Fibroblast of lung (primary cell): Measurements from ENCODE around the gene MYO5B. TPM values are rescaled to one million over a fixed set of nuclear protein-coding genes. Genes with fewer than 3 reads are reported as not detected.

ENCODE experiments used
- DNase-seq, 2 donors: peaks; one replicate each; pipeline versions ENCODE4 v3.0.0 to v3.0.0-alpha.2; 2010; ENCODE audit warnings: low read depth in 2 of 2
- H2AFZ ChIP-seq: 2 replicates; pipeline ENCODE4 v1.5.1; 2012; ENCODE audit warnings: low read length, control low read depth, inconsistent platforms
- H3K27ac ChIP-seq: 2 replicates; pipeline ENCODE4 v1.5.1; 2011; ENCODE audit warnings: low read length, control low read depth; ENCODE audit not compliant: insufficient read depth
- H3K27me3 ChIP-seq: 2 replicates; pipeline ENCODE4 v1.5.1; 2011; ENCODE audit warnings: mild to moderate bottlenecking, low read length; ENCODE audit not compliant: control insufficient read depth, insufficient read depth
- H3K36me3 ChIP-seq: 2 replicates; pipeline ENCODE4 v1.5.1; 2011; ENCODE audit warnings: low read length; ENCODE audit not compliant: control insufficient read depth, insufficient read depth
- H3K4me1 ChIP-seq: 2 replicates; pipeline ENCODE4 v1.5.1; 2011; ENCODE audit warnings: low read length; ENCODE audit not compliant: control insufficient read depth, insufficient read depth; ENCODE audit errors: extremely low read depth
- H3K4me2 ChIP-seq: 2 replicates; pipeline ENCODE4 v1.5.1; 2011; ENCODE audit warnings: low read length, control low read depth; ENCODE audit not compliant: insufficient read depth; ENCODE audit errors: extremely low read depth
- H3K4me3 ChIP-seq, 4 experiments: fragments of 200-600 bp in 1 of 4; sonication (generic) in 1 of 4; replicated peaks in 1 of 4; 2 replicates each; pipeline ENCODE4 v1.5.1; 2011 to 2016; ENCODE audit warnings: low read length in 4 of 4, low read depth in 3 of 4, mild to moderate bottlenecking in 3 of 4, control low read depth in 2 of 4, inconsistent platforms in 1 of 4, mixed read lengths in 1 of 4; ENCODE audit not compliant: insufficient read depth in 1 of 4; ENCODE audit errors: control extremely low read depth in 1 of 4
- H3K79me2 ChIP-seq: 2 replicates; pipeline ENCODE4 v1.5.1; 2012; ENCODE audit warnings: mild to moderate bottlenecking, low read length, inconsistent platforms; ENCODE audit not compliant: control insufficient read depth, insufficient read depth
- H3K9ac ChIP-seq: 2 replicates; pipeline ENCODE4 v1.5.1; 2011; ENCODE audit warnings: mild to moderate bottlenecking, low read length, control low read depth; ENCODE audit not compliant: insufficient read depth
- H3K9me3 ChIP-seq: 2 replicates; pipeline ENCODE4 v1.5.1; 2012; ENCODE audit warnings: low read depth, low read length; ENCODE audit not compliant: control insufficient read depth, insufficient read depth
- H4K20me1 ChIP-seq: 2 replicates; pipeline ENCODE4 v1.5.1; 2011; ENCODE audit warnings: low read length; ENCODE audit not compliant: control insufficient read depth, insufficient read depth; ENCODE audit errors: extremely low read depth
- EZH2 ChIP-seq: IDR thresholded peaks from 2 replicates; pipeline ENCODE4 v1.5.1; 2012; ENCODE audit warnings: low read length, control low read depth, mild to moderate bottlenecking; ENCODE audit errors: missing control alignments
- polyA plus RNA-seq, 2 donors: library from polyadenylated mRNA; depleted of rRNA in 1 of 2; stranded (reverse) in 1 of 2; unstranded in 1 of 2; fragments of >200 nt; gene quantifications; 2 replicates each; pipeline ENCODE4 v1.2.1, GENCODE V29; 2011 to 2012; ENCODE audit warnings: missing spikeins in 1 of 2
- total RNA-seq: library from RNA; depleted of rRNA; stranded (reverse); fragments of >200 nt; gene quantifications from 2 replicates; pipeline ENCODE4 v1.2.1, GENCODE V29; 2014
- TF ChIP-seq, protein P1 (sequence below), 2 donors: IDR thresholded peaks in 1 of 2; conservative IDR thresholded peaks in 1 of 2; 1 replicate in 1 of 2; 2 replicates in 1 of 2; pipeline ENCODE4 v1.5.1; 2011 to 2012; ENCODE audit warnings: low read length in 2 of 2, control low read depth in 1 of 2, inconsistent platforms in 1 of 2, low read depth in 1 of 2, mild to moderate bottlenecking in 1 of 2

MYO5B gene
- total and polyA plus RNA-seq, 2 donors (not counting 1 experiment from before 2014, with no cell fraction given), result under 0.01 to 0.06 TPM

DNA sequence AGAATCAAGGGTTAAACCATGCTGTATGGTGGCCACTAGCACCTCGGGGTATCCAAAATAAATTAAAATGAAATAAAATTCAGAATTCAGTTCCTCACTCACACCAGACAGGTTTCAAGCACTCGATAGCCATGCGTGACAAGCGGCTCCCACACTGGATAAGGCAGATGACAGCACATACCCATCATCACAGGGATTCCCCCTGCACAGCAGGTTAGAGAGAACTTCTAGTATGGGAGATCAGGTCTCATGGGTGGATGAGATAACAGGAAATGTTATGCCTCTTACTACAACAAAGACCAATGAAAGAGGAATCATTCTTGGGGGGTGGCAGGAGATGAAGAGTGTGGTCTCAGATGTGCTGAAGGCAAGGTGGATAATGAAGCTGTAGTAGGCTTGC is 259.7 kb downstream of the MYO5B start:
- H3K36me3 ChIP-seq, result no peaks in the 10 kb centered on the region
- DNase-seq, result no peak
- H3K27me3 ChIP-seq, result no peaks in the 10 kb centered on the region
- no peaks in the 10 kb centered on the region for H4K20me1 ChIP-seq
- H3K9ac ChIP-seq, result no peak overlapping the region
- no peaks in the 10 kb centered on the region for H3K79me2 ChIP-seq
- H3K9me3 ChIP-seq, result no peaks in the 10 kb centered on the region
- no peak overlapping the region for H3K4me2 ChIP-seq
- no peak overlapping the region for H3K4me3 ChIP-seq
- no peaks in the 10 kb centered on the region for H3K4me1 ChIP-seq
- TF ChIP-seq EZH2, result no peak
- TF ChIP-seq, protein P1, sequence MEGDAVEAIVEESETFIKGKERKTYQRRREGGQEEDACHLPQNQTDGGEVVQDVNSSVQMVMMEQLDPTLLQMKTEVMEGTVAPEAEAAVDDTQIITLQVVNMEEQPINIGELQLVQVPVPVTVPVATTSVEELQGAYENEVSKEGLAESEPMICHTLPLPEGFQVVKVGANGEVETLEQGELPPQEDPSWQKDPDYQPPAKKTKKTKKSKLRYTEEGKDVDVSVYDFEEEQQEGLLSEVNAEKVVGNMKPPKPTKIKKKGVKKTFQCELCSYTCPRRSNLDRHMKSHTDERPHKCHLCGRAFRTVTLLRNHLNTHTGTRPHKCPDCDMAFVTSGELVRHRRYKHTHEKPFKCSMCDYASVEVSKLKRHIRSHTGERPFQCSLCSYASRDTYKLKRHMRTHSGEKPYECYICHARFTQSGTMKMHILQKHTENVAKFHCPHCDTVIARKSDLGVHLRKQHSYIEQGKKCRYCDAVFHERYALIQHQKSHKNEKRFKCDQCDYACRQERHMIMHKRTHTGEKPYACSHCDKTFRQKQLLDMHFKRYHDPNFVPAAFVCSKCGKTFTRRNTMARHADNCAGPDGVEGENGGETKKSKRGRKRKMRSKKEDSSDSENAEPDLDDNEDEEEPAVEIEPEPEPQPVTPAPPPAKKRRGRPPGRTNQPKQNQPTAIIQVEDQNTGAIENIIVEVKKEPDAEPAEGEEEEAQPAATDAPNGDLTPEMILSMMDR (conservative IDR thresholded peaks at IDR 0.05 in 1 of 2, IDR thresholded peaks at IDR 0.05 in 1 of 2; ENCODE audit: low read depth in 1 of 2, low read length in 2 of 2), result no peak
- H2AFZ ChIP-seq, result no peak overlapping the region
- no peak overlapping the region for H3K27ac ChIP-seq

DNA sequence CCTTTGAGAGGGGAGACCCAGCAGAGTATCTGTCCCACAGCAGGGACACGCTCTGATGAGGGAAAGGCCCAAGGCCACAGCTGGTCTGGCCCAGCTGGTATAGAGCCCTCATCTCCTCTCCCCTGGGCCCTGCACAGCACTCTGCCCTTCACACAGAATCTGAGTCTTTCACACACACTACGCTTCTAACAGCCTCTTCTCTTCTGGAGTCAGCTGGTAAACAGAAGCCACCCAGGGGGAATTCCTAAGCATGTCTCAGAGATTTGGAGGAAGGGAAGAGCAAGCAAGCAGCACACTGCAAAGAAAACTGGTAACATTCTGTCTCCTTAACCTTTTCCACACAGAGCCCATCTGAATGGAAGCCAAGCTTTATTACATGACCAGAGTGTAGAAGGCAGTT is 260.5 kb downstream of the MYO5B start:
- Histone ChIP-seq H3K9me3 (no peaks in the 10 kb centered on the region), H3K4me2 (no peak overlapping the region), H3K79me2 (no peaks in the 10 kb centered on the region), H3K4me3 (no peak overlapping the region), H3K27ac (no peak overlapping the region), H4K20me1 (no peaks in the 10 kb centered on the region), H3K36me3 (no peaks in the 10 kb centered on the region), H2AFZ (no peak overlapping the region), H3K4me1 (no peaks in the 10 kb centered on the region), H3K27me3 (no peaks in the 10 kb centered on the region), H3K9ac (no peak overlapping the region)
- DNase-seq, result peak in 1 of 2 donors; percentile 25
- TF ChIP-seq EZH2, result no peak
- TF ChIP-seq, protein P1 (conservative IDR thresholded peaks at IDR 0.05 in 1 of 2, IDR thresholded peaks at IDR 0.05 in 1 of 2; ENCODE audit: low read depth in 1 of 2, low read length in 2 of 2), result no peak

DNA sequence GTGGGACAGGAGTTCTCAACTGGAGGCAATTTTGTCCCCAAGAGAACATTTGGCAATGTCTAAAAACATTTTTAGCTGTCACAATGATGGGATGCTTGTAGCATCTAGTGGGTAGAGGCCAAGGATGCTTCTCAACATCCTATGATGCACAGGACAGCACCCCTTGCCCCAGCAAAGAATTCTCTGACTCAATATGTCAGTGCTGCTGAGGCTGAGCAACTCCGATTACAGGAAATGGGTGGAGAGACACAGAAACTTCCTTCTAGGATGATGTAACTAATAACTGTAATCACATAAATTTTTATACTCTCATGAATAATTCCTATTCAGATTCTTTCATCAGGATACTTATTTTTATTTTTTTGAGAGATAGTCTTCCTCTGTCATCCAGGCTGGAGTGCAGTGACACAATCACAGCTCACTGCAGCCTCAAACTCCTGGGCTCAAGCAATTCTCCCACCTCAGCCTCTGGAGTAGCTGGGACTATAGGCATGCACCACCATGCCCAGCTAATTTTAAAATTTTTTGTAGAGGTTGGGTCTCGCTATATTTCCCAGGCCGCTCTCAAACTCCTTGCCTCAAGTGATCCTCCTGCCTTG is 261.3 kb downstream of the MYO5B start:
- Histone ChIP-seq H3K79me2 (no peaks in the 10 kb centered on the region), H3K4me2 (no peak overlapping the region), H3K9ac (no peak overlapping the region), H3K4me3 (no peak overlapping the region), H3K27ac (no peak overlapping the region), H4K20me1 (no peaks in the 10 kb centered on the region), H3K27me3 (no peaks in the 10 kb centered on the region), H2AFZ (no peak overlapping the region), H3K9me3 (no peaks in the 10 kb centered on the region), H3K36me3 (no peaks in the 10 kb centered on the region), H3K4me1 (no peaks in the 10 kb centered on the region)
- TF ChIP-seq, protein P1 (conservative IDR thresholded peaks at IDR 0.05 in 1 of 2, IDR thresholded peaks at IDR 0.05 in 1 of 2; ENCODE audit: low read depth in 1 of 2, low read length in 2 of 2), result no peak
- TF ChIP-seq EZH2, result no peak
- peak in 1 of 2 donors; percentile 57 for DNase-seq
